Astrocyte (in vitro differentiated cells and primary cell): ENCODE results near the gene ARIH1. TPM values are rescaled to one million over a fixed set of nuclear protein-coding genes. Genes with fewer than 3 reads are reported as not detected.
"Not testable (repeated sequence)": the region's sequence is repeated elsewhere in the genome, so short reads cannot be mapped to it uniquely, and the experiment has no call there.

Experiments
- DNase-seq: peaks from one replicate; pipeline ENCODE4 v3.0.0-alpha.2; 2010; ENCODE audit warnings: low read depth
- FAIRE-seq: peaks from 2 replicates; lab custom pipeline; 2011; peaks lifted over from hg19 to GRCh38; lab: Jason Lieb, UNC
- H2AFZ ChIP-seq: 2 replicates; pipeline ENCODE4 v1.6.0; 2012; ENCODE audit warnings: low read depth, low read length, inconsistent platforms
- H3K27ac ChIP-seq: 2 replicates; pipeline ENCODE4 v1.5.1; 2011; ENCODE audit warnings: low read depth, low read length, inconsistent platforms
- H3K27me3 ChIP-seq: 2 replicates; pipeline ENCODE4 v1.6.0; 2011; ENCODE audit warnings: low read length, inconsistent platforms; ENCODE audit not compliant: insufficient read depth
- H3K36me3 ChIP-seq: 2 replicates; pipeline ENCODE4 v1.5.1; 2011; ENCODE audit warnings: low read length, inconsistent platforms; ENCODE audit not compliant: insufficient read depth
- H3K4me1 ChIP-seq: 2 replicates; pipeline ENCODE4 v1.5.1; 2011; ENCODE audit warnings: low read length, inconsistent platforms; ENCODE audit not compliant: insufficient read depth
- H3K4me2 ChIP-seq: 2 replicates; pipeline ENCODE4 v1.6.0; 2012; ENCODE audit warnings: low read length, inconsistent platforms
- H3K4me3 ChIP-seq: 2 replicates; pipeline ENCODE4 v1.5.1; 2011; ENCODE audit warnings: low read depth, mild to moderate bottlenecking, low read length, inconsistent platforms; ENCODE audit not compliant: insufficient read depth
- H3K79me2 ChIP-seq: 2 replicates; pipeline ENCODE4 v1.6.0; 2012; ENCODE audit warnings: mild to moderate bottlenecking, low read length, inconsistent platforms; ENCODE audit not compliant: insufficient read depth
- H3K9ac ChIP-seq: 2 replicates; pipeline ENCODE4 v1.6.0; 2012; ENCODE audit warnings: mild to moderate bottlenecking, low read length, inconsistent platforms
- H3K9me3 ChIP-seq: 2 replicates; pipeline ENCODE4 v1.5.1; 2012; ENCODE audit warnings: low read depth, mild to moderate bottlenecking, low read length, inconsistent platforms; ENCODE audit not compliant: insufficient read depth
- H4K20me1 ChIP-seq: 2 replicates; pipeline ENCODE4 v1.6.0; 2012; ENCODE audit warnings: low read length, inconsistent platforms; ENCODE audit not compliant: insufficient read depth
- H3K27ac Mint-ChIP-seq: one replicate; pipeline ENCODE4 v1.8.0; 2021; ENCODE audit warnings: mild to moderate bottlenecking, mixed read lengths; ENCODE audit not compliant: unreplicated experiment
- H3K27me3 Mint-ChIP-seq: one replicate; pipeline ENCODE4 v1.8.0; 2021; ENCODE audit warnings: low read depth, mixed read lengths; ENCODE audit not compliant: unreplicated experiment
- H3K36me3 Mint-ChIP-seq: one replicate; pipeline ENCODE4 v1.8.0; 2021; ENCODE audit warnings: low read depth, mixed read lengths; ENCODE audit not compliant: unreplicated experiment
- H3K4me1 Mint-ChIP-seq: one replicate; pipeline ENCODE4 v1.8.0; 2021; ENCODE audit warnings: low read depth, mixed read lengths; ENCODE audit not compliant: unreplicated experiment
- H3K4me3 Mint-ChIP-seq: one replicate; pipeline ENCODE4 v1.8.0; 2021; ENCODE audit warnings: mild to moderate bottlenecking, moderate library complexity, mixed read lengths; ENCODE audit not compliant: unreplicated experiment
- H3K9me3 Mint-ChIP-seq: one replicate; pipeline ENCODE4 v1.8.0; 2021; ENCODE audit warnings: mild to moderate bottlenecking, mixed read lengths; ENCODE audit not compliant: unreplicated experiment
- total RNA-seq: library from RNA; stranded (reverse); gene quantifications from 2 replicates; pipeline ENCODE4 v1.2.1, GENCODE V29; 2021

ARIH1 gene
- total RNA-seq, 1 donor from 2014 or later: 212 TPM

DNA sequence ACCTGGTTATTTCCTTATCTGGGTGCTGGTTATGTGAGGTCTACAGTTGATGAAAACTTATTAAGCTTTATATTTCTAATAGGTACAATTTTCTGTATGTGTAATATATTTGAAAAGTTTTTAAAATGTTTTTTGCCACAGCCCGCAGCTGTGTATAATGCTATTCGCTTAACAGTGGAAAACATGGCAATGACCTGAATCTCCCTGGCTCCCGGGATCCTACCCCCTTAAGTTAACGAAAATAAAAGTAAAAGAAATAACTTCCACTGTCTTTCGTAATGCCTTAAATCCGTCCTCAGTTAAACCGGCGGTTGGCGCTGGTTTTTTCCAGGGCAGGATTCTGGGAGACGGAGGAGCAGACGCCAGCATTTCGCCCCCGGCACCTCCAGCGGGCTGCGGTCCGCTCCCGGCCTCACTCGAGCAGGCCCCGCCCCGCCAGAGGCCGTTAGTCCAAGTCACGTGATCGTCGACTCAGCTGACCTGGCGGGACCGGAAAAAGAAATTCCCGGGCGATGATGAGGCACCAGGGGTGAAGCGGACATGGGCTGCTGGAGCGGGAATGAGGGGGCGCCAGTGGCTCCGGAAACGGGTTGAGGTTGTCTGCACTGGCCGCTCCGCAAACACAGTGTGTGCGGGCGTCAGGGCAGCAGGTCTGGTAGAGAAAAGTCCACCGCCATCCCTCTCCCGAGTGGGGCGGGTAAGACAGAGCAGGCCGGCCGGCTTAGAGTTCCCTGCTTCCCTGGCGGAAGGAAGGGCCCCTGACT lies 162.6 kb downstream of the ARIH1 start:
- not testable (repeated sequence) for H3K27me3 ChIP-seq, H3K79me2 ChIP-seq, H3K9me3 ChIP-seq, H3K36me3 ChIP-seq, H3K36me3 Mint-ChIP-seq, H3K9ac ChIP-seq, H3K9me3 Mint-ChIP-seq, H3K4me2 ChIP-seq, H3K4me1 ChIP-seq, H3K4me1 Mint-ChIP-seq, H4K20me1 ChIP-seq, H2AFZ ChIP-seq, H3K27me3 Mint-ChIP-seq, H3K4me3 ChIP-seq, FAIRE-seq, H3K4me3 Mint-ChIP-seq, H3K27ac Mint-ChIP-seq, H3K27ac ChIP-seq
- DNase-seq: peak; percentile 39

DNA sequence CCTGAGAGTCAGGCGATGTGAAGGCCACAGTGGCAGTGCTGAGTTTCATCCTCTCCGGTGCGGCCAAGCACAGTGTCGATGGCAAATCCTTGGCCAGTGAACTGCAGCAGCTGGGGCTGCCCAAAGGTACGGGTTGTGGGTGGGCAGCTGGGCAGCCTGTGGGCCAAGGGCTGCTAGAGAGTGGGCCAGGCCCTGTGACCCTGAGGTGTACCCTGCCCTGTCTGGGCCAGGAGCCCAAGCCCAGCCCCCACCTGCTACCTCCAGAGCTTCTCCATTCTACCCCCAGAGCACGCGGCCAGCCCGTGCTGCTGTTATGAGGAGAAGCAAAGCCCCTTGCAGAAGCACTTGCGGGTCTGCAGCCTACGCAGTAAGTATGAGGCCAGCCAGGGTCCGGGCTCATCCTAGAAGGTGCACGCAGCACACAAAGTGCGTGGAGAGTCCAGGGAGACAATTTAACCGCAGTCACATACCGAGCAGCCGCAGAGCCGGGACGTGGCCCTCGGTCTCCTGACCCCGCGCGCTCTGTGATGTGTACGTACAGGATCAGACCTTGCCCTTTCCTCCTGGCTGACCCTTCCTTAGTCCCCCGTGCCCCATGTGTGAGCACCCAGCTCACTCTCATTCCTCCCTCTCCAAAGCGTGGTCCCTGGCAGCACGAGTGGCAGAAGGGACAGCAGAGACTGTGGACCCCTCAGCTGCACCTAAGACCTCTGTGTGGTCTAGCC lies 165.8 kb downstream of the ARIH1 start:
- not testable (repeated sequence) for H3K4me1 Mint-ChIP-seq, H4K20me1 ChIP-seq, H3K4me2 ChIP-seq, H3K36me3 Mint-ChIP-seq, H2AFZ ChIP-seq, H3K27me3 ChIP-seq, H3K9me3 ChIP-seq, H3K27me3 Mint-ChIP-seq, H3K9me3 Mint-ChIP-seq, DNase-seq, H3K36me3 ChIP-seq, H3K27ac ChIP-seq, H3K4me1 ChIP-seq, H3K79me2 ChIP-seq, H3K27ac Mint-ChIP-seq, H3K9ac ChIP-seq, H3K4me3 ChIP-seq, H3K4me3 Mint-ChIP-seq, FAIRE-seq

DNA sequence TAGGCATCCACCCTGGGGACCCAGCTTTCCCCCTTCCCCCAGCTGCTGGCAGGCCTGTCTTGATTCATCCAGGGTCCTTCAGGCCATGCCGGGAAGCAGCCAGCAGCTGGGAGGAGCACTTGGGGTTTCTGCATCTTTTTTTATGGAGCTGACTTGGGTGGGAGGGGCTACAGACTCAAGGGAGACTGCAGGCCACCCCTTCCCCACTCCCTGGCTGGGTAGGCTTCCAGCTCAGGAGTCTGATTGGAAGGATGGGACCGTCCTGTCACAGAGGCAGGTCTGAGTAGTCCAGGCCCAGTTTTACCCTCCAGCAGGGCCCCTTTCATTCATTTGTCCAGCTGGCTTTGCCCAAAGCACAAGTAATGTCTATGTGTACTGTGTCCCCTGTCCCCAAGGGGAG lies 168.1 kb downstream of the ARIH1 start:
- H3K36me3 ChIP-seq, DNase-seq, H2AFZ ChIP-seq, H3K4me3 Mint-ChIP-seq, H3K27me3 ChIP-seq, H3K27ac ChIP-seq, H3K79me2 ChIP-seq, H3K27ac Mint-ChIP-seq, H3K4me3 ChIP-seq, H3K27me3 Mint-ChIP-seq, H3K4me1 ChIP-seq, H3K9ac ChIP-seq, FAIRE-seq, H3K9me3 Mint-ChIP-seq, H3K4me2 ChIP-seq, H3K9me3 ChIP-seq, H4K20me1 ChIP-seq, H3K4me1 Mint-ChIP-seq, H3K36me3 Mint-ChIP-seq: not testable (repeated sequence)

DNA sequence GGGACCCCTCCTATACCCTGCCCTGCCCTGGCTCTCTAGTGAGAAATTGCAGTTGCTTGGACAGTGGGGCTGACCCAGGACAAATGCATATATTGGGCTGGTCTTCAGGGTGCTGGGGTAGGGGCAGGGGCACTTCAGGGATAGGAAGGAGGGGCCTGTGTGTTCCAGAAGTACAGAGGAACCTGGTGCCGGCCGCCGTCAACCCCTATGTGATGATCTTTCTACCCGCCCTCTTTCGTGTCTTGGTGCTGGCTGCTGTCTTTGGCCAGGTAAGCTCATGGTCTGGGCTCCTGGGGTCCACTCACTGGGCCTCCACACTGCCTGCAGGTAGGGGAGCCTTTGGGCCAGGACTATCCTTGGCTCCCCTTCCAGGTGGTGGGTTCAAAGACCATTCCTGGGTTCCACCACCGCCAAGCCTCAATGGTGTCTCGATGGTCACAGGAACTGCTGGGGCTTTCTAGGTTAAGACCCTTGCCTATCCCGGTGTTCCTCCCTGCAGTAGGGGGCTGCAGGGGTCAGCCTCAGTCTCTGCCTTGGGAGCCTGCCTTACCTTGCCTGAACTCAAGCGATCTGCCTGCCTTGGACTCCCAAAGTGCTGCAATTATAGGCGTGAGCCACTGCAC lies 174.6 kb downstream of the ARIH1 start:
- not testable (repeated sequence) for H3K9me3 Mint-ChIP-seq, H3K36me3 Mint-ChIP-seq, FAIRE-seq, H3K79me2 ChIP-seq, DNase-seq, H3K27me3 Mint-ChIP-seq, H3K4me3 ChIP-seq, H3K4me3 Mint-ChIP-seq, H3K4me2 ChIP-seq, H3K27ac Mint-ChIP-seq, H3K27me3 ChIP-seq, H3K9ac ChIP-seq, H3K36me3 ChIP-seq, H3K4me1 Mint-ChIP-seq, H4K20me1 ChIP-seq, H3K9me3 ChIP-seq, H3K4me1 ChIP-seq, H3K27ac ChIP-seq, H2AFZ ChIP-seq

Other genes with a start within 250 kb of the ARIH1 start
- gene PKM, start 243.1 kb upstream of the ARIH1 start, total RNA-seq: 2,189 and 2,288 TPM in 2 replicates
- gene PARP6, start 201.8 kb upstream of the ARIH1 start, total RNA-seq: 49.9 and 62.7 TPM in 2 replicates
- 0.41 TPM in 1 of 2 replicates, not detected in the other for gene CELF6, start 154.2 kb upstream of the ARIH1 start, total RNA-seq
- 145 and 178 TPM in 2 replicates for gene HEXA, start 98.3 kb upstream of the ARIH1 start, total RNA-seq
- not detected in 2 replicates for gene TMEM202, start 76.0 kb upstream of the ARIH1 start, total RNA-seq
- 0.36 TPM in 1 of 2 replicates, not detected in the other for gene GOLGA6B, start 180.4 kb downstream of the ARIH1 start, total RNA-seq
- not detected in 2 replicates for gene HIGD2B, start 211.9 kb downstream of the ARIH1 start, total RNA-seq
- 16.9 and 17.7 TPM in 2 replicates for gene BBS4, start 211.9 kb downstream of the ARIH1 start, total RNA-seq